ENCODE measurements around the gene FRMD4A. TPM values are rescaled to one million over a fixed set of nuclear protein-coding genes. Genes with fewer than 3 reads are reported as not detected.

FRMD4A gene
- total RNA-seq, 4 donors from 2014 or later, result 4.0 to 12.7 (median 5.6) TPM

DNA sequence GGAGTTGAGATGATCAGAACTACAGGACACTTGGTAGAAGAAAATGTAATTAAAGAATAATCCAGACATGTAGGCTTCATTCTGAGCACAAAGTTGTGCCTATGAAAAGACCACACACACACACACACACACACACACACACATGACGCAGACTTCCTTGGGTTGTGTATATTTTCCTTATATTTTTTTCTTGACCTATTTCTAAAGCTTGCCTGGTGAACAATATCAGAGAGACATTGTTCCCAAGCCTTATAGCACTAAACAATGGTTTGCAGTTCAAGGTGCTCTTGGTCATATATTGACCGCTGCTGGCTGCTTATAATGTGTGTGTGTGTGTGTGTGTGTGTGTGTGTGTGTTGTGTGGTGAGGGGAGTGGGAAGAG, 541.3 kb downstream of the FRMD4A start:
- Histone ChIP-seq H3K36me3 (no peaks in the 10 kb centered on the region), H3K4me3 (no peak overlapping the region), H3K9me3 (no peaks in the 10 kb centered on the region), H3K4me1 (peaks cover 4 to 29% (median 7%) of the 10 kb centered on the region in 4 donors), H3K27ac (peak overlapping the region; percentile 4 to 55 (median 48)), H3K27me3 (no peaks in the 10 kb centered on the region)
- WGBS, 2 donors (ENCODE audit: low coverage in 1 of 2), result 79 to 100% methylated on average over 1 to 2 of the region's 2 CpGs
- DNase-seq, result no peak
- in situ Hi-C loops (cut with MboI; ENCODE audit: low pct_ligation_motif_present in 1 of 4, low pct_unique_long_range_greater_than_20kb in 1 of 4, low sequenced_read_pairs in 3 of 4) (loop anchor here in 2 of 4 donors (25.0 kb wide), 3 partner anchors 298 to 698 kb away; no protein-coding TSS in a partner anchor), intact Hi-C loops (cut with DNase I; ENCODE audit: low total_unique reads) (loop anchor here (5.0 kb wide), 1 partner anchor 303 kb away; no protein-coding TSS in a partner anchor)
- TF ChIP-seq EP300 (IDR thresholded peaks at IDR 0.05; ENCODE audit: low read depth), result no peak

DNA sequence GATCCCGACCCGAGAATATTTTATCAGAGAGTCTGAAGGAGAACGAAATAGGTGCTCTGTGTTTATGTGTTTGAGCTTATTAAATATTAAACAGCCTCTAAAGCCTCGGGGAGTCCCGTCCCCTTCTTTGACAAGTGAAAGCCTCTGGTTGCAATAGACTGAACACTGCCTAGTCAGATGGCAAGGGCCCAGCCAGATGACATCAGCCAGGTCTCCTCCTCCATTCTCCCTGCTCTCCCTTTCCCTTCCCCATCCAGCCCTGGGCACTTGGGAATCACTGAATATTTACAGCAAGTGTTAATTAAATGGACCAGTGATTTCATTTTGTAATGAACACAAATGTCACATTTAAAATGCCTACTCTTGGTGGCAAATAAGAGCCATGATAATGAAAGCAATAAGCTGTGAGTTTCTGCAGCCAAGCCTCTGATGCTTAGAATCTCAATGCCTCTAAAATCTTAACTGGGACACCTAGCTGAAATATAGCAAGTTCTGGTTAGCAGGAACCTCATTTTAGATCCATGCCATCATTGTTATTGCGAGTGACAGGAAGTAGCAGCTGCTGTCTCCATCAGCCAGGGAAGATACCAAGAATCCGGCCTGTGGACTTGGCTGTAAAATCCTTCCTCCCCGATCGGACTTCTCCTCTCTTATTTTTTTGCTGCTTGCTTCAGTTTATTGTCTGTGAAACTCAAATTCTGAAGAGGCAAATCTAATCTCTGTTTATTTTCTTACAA, 541.8 kb downstream of the FRMD4A start:
- TF ChIP-seq, protein P1, sequence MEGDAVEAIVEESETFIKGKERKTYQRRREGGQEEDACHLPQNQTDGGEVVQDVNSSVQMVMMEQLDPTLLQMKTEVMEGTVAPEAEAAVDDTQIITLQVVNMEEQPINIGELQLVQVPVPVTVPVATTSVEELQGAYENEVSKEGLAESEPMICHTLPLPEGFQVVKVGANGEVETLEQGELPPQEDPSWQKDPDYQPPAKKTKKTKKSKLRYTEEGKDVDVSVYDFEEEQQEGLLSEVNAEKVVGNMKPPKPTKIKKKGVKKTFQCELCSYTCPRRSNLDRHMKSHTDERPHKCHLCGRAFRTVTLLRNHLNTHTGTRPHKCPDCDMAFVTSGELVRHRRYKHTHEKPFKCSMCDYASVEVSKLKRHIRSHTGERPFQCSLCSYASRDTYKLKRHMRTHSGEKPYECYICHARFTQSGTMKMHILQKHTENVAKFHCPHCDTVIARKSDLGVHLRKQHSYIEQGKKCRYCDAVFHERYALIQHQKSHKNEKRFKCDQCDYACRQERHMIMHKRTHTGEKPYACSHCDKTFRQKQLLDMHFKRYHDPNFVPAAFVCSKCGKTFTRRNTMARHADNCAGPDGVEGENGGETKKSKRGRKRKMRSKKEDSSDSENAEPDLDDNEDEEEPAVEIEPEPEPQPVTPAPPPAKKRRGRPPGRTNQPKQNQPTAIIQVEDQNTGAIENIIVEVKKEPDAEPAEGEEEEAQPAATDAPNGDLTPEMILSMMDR (IDR thresholded peaks at IDR 0.05), result no peak
- TF ChIP-seq POLR2AphosphoS5 (IDR thresholded peaks at IDR 0.05) (no peak), POLR2A (IDR thresholded peaks at IDR 0.05) (no peak), EP300 (IDR thresholded peaks at IDR 0.05; ENCODE audit: low read depth) (no peak)
- no peaks in the 10 kb centered on the region for H3K36me3 ChIP-seq
- no peak overlapping the region for H3K4me3 ChIP-seq
- 61 to 76% methylated on average over 4 to 9 of the region's 9 CpGs for WGBS, 2 donors (ENCODE audit: low coverage in 1 of 2)
- peak; percentile 22 for DNase-seq
- peaks cover 4 to 29% (median 7%) of the 10 kb centered on the region in 4 donors for H3K4me1 ChIP-seq
- H3K27ac ChIP-seq, result peak overlapping the region; percentile 4 to 59 (median 52)
- H3K27me3 ChIP-seq, result no peaks in the 10 kb centered on the region
- in situ Hi-C loops (cut with MboI; ENCODE audit: low pct_ligation_motif_present in 1 of 4, low pct_unique_long_range_greater_than_20kb in 1 of 4, low sequenced_read_pairs in 3 of 4) (loop anchor here in 2 of 4 donors (25.0 kb wide), 3 partner anchors 298 to 698 kb away; no protein-coding TSS in a partner anchor), intact Hi-C loops (cut with DNase I; ENCODE audit: low total_unique reads) (loop anchor here (5.0 kb wide), 1 partner anchor 303 kb away; no protein-coding TSS in a partner anchor)
- no peaks in the 10 kb centered on the region for H3K9me3 ChIP-seq

DNA sequence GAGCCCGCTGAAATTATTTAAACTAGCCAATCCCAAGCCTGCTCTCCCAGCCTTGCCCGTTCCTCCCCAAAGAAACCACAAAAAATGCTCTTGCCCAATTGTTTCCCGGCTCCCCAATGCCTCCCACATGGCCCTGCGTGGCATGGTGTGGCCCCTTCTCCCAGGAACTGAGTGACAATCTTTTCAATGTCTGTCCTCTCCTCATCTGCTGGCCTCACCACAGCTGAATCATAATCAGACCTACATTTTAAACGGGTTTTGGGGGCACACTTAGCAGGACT, 542.5 kb downstream of the FRMD4A start:
- no peak overlapping the region for H3K4me3 ChIP-seq
- H3K27ac ChIP-seq, result peak overlapping the region; percentile 6 to 59 (median 52)
- no peaks in the 10 kb centered on the region for H3K9me3 ChIP-seq
- WGBS, 2 donors (ENCODE audit: low coverage in 1 of 2), result 73 to 82% methylated on average over 4 to 5 of the region's 5 CpGs
- H3K4me1 ChIP-seq, result peaks cover 4 to 29% (median 7%) of the 10 kb centered on the region in 4 donors
- DNase-seq, result no peak
- no peaks in the 10 kb centered on the region for H3K36me3 ChIP-seq
- in situ Hi-C loops (cut with MboI; ENCODE audit: low pct_ligation_motif_present in 1 of 4, low pct_unique_long_range_greater_than_20kb in 1 of 4, low sequenced_read_pairs in 3 of 4), result loop anchor here in 2 of 4 donors (25.0 kb wide), 3 partner anchors 299 to 699 kb away; no protein-coding TSS in a partner anchor
- intact Hi-C loops (cut with DNase I; ENCODE audit: low total_unique reads), result loop anchor here (5.0 kb wide), 1 partner anchor 304 kb away; no protein-coding TSS in a partner anchor
- TF ChIP-seq EP300 (IDR thresholded peaks at IDR 0.05; ENCODE audit: low read depth), result no peak
- no peak for TF ChIP-seq POLR2A (IDR thresholded peaks at IDR 0.05)
- no peak for TF ChIP-seq POLR2AphosphoS5 (IDR thresholded peaks at IDR 0.05)
- TF ChIP-seq, protein P1 (IDR thresholded peaks at IDR 0.05), result no peak
- H3K27me3 ChIP-seq, result no peaks in the 10 kb centered on the region

DNA sequence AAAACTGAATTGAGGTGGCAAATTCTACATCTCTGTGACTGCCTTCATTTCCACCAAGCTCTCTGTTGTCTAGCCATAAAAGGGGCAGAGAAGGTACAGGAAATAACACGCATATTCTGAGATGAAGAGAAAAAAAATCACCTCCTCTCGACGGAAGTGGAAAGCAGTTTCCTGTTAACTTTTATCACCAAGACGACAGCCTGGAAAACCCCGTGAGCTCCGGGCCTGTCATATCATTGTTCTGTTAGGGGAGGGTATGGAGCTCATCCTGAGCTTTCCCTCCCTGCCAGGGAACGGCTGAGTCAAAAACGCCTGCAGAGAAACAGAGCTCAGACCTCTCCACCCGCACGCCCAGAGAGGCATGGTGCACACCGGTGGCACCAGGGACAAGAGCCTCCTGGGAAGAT, 543.7 kb downstream of the FRMD4A start:
- intact Hi-C loops (cut with DNase I; ENCODE audit: low total_unique reads), result loop anchor here (5.0 kb wide), 1 partner anchor 305 kb away; no protein-coding TSS in a partner anchor
- Histone ChIP-seq H3K36me3 (no peaks in the 10 kb centered on the region), H3K9me3 (no peaks in the 10 kb centered on the region), H3K4me3 (no peak overlapping the region), H3K27me3 (no peaks in the 10 kb centered on the region), H3K27ac (peak overlapping the region in 3 of 4 donors; percentile 55 to 59 (median 57)), H3K4me1 (peaks cover 4 to 29% (median 7%) of the 10 kb centered on the region in 4 donors)
- DNase-seq, result peak; percentile 17
- TF ChIP-seq POLR2AphosphoS5 (IDR thresholded peaks at IDR 0.05), result no peak
- TF ChIP-seq EP300 (IDR thresholded peaks at IDR 0.05; ENCODE audit: low read depth), result no peak
- TF ChIP-seq POLR2A (IDR thresholded peaks at IDR 0.05), result no peak
- TF ChIP-seq, protein P1 (IDR thresholded peaks at IDR 0.05), result no peak
- WGBS, 2 donors (ENCODE audit: low coverage in 1 of 2), result 25% methylated on average over 11 of the region's 11 CpGs; no CpG with 5 or more reads in 1 of the 2 donors
- in situ Hi-C loops (cut with MboI; ENCODE audit: low pct_ligation_motif_present in 1 of 4, low pct_unique_long_range_greater_than_20kb in 1 of 4, low sequenced_read_pairs in 3 of 4), result loop anchor here in 2 of 4 donors (25.0 kb wide), 3 partner anchors 300 to 700 kb away; no protein-coding TSS in a partner anchor
